ENCODE results near the gene ZNF766. TPM values are rescaled to one million over a fixed set of nuclear protein-coding genes. Genes with fewer than 3 reads are reported as not detected.
A peak's percentile ranks its signal among the peaks of the same experiment; 100 is the strongest.

Gene ZNF766
- 10 to 100 TPM in 3 of 4 donors, 1 to 10 TPM in 1; 1.8 to 26.9 (median 20.1) TPM for total RNA-seq

DNA sequence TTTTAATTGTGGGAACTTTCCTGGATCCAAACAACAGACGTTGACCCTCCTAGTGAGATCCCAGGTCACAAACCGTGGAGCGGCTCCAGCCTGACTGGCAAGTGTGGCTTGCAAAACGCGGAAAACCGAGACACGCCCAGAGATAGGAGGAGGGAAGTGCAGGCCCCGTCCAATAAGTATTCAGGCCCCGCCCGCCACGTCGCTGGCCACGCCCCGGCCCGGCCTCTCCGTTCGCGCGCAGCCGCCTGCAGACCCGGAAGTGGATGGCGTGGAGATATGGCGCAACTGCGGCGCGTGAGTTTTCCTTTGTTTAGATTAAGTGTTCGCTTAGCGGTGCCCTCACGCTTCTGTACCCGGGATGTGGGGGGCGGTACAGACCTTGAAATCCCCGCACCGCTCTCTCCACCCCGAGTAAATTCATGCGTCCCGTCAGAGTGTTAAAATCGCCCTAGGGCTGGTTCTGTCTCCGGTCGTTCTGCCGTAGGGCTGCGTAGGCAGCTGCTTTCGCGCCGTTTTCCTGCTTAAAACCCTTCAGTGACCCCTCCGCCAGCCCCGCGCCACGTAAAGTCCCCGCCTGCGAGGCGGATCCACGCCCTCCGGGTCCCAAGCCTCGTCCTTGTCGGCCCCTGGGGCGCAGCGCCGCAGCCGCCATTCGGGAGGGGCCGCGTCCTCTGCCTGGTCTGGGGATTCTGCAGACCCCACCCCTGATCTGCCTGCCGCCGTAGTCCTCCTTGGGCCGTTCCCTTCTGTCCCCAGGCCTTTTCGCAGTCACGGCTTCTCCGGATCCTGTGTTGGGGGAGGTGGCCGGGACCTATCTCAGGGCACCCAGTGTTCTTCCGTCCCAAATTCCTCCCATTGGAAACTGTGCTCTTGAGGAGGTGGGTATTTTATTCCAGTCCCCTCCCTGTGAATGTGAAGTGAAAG lies at the start of gene ZNF766:
TSS of gene ZNF766 (plus strand) at position 250 of the 924 bp plus-strand sequence. CDS start at position 277, 27 bp downstream.
- intact Hi-C loops (cut with DNase I; ENCODE audit: low total_unique reads), result no loop called here
- H3K4me3 ChIP-seq, result peak within 1 kb of the TSS; percentile 95 to 97

GRCh38 chr19:52219611-52220010 lies 49.8 kb upstream of the ZNF766 start:
- intact Hi-C loops (cut with DNase I; ENCODE audit: low total_unique reads), result no loop called here
- Histone ChIP-seq H3K27ac (no peak overlapping the region), H3K4me3 (no peak overlapping the region), H3K27me3 (no peaks in the 10 kb centered on the region), H3K4me1 (no peaks in the 10 kb centered on the region), H3K9me3 (no peaks in the 10 kb centered on the region), H3K36me3 (no peaks in the 10 kb centered on the region)
- no peak for DNase-seq
- TF ChIP-seq, protein P1, sequence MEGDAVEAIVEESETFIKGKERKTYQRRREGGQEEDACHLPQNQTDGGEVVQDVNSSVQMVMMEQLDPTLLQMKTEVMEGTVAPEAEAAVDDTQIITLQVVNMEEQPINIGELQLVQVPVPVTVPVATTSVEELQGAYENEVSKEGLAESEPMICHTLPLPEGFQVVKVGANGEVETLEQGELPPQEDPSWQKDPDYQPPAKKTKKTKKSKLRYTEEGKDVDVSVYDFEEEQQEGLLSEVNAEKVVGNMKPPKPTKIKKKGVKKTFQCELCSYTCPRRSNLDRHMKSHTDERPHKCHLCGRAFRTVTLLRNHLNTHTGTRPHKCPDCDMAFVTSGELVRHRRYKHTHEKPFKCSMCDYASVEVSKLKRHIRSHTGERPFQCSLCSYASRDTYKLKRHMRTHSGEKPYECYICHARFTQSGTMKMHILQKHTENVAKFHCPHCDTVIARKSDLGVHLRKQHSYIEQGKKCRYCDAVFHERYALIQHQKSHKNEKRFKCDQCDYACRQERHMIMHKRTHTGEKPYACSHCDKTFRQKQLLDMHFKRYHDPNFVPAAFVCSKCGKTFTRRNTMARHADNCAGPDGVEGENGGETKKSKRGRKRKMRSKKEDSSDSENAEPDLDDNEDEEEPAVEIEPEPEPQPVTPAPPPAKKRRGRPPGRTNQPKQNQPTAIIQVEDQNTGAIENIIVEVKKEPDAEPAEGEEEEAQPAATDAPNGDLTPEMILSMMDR (IDR thresholded peaks at IDR 0.05), result no peak
- no peak for TF ChIP-seq POLR2A (IDR thresholded peaks at IDR 0.05)

More for the DNA sequence above, at the start of gene ZNF766:
- DNase-seq, result peak; percentile 98
- TF ChIP-seq, protein P1 (IDR thresholded peaks at IDR 0.05), result no peak
- TF ChIP-seq POLR2A (IDR thresholded peaks at IDR 0.05), result peak; percentile 90 to 94
- Histone ChIP-seq H3K36me3 (no peaks in the 10 kb centered on the region), H3K27ac (peak within 1 kb of the TSS; percentile 82 to 97), H3K27me3 (no peaks in the 10 kb centered on the region), H3K9me3 (no peaks in the 10 kb centered on the region), H3K4me1 (peaks cover 3 to 7% of the 10 kb centered on the region in 2 donors)

DNA sequence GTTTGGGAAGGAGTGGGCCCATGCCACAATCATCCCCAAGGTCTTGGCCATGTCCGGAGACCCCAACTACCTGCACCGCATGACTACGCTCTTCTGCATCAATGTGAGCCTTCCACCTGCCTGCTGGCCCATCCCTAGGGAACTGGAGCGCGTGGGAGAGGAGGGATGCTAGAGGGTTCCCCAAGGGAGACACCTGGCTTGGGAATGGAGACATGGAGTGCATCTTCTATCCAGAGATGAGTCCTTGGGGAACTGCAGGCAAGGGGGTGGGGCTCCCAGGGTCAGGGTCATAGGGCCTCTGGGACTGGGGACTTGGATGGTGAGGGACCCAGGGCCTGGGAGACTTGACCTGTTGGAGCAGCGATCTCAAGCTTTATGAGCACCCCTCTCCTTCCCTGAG lies 48.4 kb upstream of the ZNF766 start:
- no peaks in the 10 kb centered on the region for H3K9me3 ChIP-seq

DNA sequence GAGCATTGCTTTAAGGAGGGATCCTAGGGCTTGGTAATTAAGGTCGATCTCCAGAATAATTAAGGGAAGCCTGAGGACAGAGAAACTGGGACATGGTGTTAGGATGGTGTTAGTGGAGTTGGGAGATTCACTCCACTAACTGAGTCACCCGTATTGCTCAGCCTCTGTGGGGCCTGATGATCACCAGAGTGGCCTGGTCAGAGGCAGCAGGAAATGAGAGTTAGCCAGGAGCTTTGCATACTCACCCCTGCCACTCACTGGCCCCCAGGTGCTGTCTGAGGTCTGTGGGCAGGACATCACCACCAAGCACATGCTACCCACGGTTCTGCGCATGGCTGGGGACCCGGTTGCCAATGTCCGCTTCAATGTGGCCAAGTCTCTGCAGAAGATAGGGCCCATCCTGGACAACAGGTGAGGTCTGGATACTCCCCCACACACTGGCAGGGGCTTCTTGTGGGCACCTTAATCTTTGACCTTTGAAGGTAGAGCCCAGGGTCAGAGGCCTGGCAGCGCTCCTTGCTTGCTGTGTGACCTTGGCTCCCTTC lies 47.5 kb upstream of the ZNF766 start:
- TF ChIP-seq POLR2A (IDR thresholded peaks at IDR 0.05), result no peak
- TF ChIP-seq, protein P1 (IDR thresholded peaks at IDR 0.05), result no peak
- no peak for DNase-seq
- Histone ChIP-seq H3K4me3 (no peak overlapping the region), H3K4me1 (no peaks in the 10 kb centered on the region), H3K36me3 (no peaks in the 10 kb centered on the region), H3K27me3 (no peaks in the 10 kb centered on the region), H3K9me3 (no peaks in the 10 kb centered on the region), H3K27ac (no peak overlapping the region)
- intact Hi-C loops (cut with DNase I; ENCODE audit: low total_unique reads), result no loop called here

More for the DNA sequence above, 48.4 kb upstream of the ZNF766 start:
- no peak for DNase-seq
- H3K27ac ChIP-seq, result no peak overlapping the region
- TF ChIP-seq POLR2A (IDR thresholded peaks at IDR 0.05), result no peak
- TF ChIP-seq, protein P1 (IDR thresholded peaks at IDR 0.05), result no peak
- no peaks in the 10 kb centered on the region for H3K27me3 ChIP-seq
- no peak overlapping the region for H3K4me3 ChIP-seq
- no peaks in the 10 kb centered on the region for H3K36me3 ChIP-seq
- intact Hi-C loops (cut with DNase I; ENCODE audit: low total_unique reads), result no loop called here
- H3K4me1 ChIP-seq, result no peaks in the 10 kb centered on the region

DNA sequence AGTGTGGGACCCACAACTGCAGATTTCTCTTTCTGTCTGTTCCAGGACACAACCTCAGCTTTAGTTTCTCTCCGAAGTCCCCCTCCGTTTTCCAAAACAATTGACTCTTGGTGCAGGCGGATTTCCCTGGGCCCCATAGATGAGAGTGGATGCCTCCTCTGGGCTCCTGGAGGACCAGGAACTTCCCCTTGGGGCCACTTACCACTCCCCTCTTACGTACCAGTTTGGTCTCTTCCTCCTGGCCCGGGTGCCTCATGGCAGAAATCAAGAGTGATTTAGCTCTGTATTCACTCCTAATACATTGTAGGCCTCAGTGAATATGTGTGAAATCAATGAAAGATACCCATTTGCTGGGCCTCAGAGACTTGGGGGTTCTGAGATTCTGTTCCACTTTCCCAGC lies 45.2 kb upstream of the ZNF766 start:
- no peak for DNase-seq
- no peaks in the 10 kb centered on the region for H3K27me3 ChIP-seq
- TF ChIP-seq, protein P1 (IDR thresholded peaks at IDR 0.05), result no peak
- no peak for TF ChIP-seq POLR2A (IDR thresholded peaks at IDR 0.05)
- no peaks in the 10 kb centered on the region for H3K9me3 ChIP-seq
- H3K4me3 ChIP-seq, result no peak overlapping the region
- H3K27ac ChIP-seq, result no peak overlapping the region
- no peaks in the 10 kb centered on the region for H3K4me1 ChIP-seq
- no peaks in the 10 kb centered on the region for H3K36me3 ChIP-seq
- intact Hi-C loops (cut with DNase I; ENCODE audit: low total_unique reads), result no loop called here
